H1 (cell line): ENCODE measurements around the gene PTAR1. TPM values are rescaled to one million over a fixed set of nuclear protein-coding genes. Genes with fewer than 3 reads are reported as not detected.
"Not testable (repeated sequence)": the region's sequence is repeated elsewhere in the genome, so short reads cannot be mapped to it uniquely, and the experiment has no call there.

Experiments
- CTCF ChIA-PET: fragments of 300-600 bp; sonication (Branson Sonifier 250); formaldehyde crosslinking; loops from one replicate; lab custom pipeline; 2021; ENCODE audit not compliant: partially characterized antibody; lab: Charles Lee
- POLR2A ChIA-PET: fragments of 300-600 bp; sonication (Branson Sonifier 250); formaldehyde crosslinking; loops from one replicate; lab custom pipeline; 2021; ENCODE audit warnings: inconsistent platforms; ENCODE audit not compliant: partially characterized antibody; lab: Charles Lee
- DNase-seq, 2 experiments: peaks; one replicate each; pipeline versions ENCODE4 v3.0.0 to v3.0.0-alpha.2; 2010 to 2022; ENCODE audit warnings: low spot score in 2 of 2, low read depth in 1 of 2, mixed read lengths in 1 of 2
- FAIRE-seq: peaks from 2 replicates; lab custom pipeline; 2011; peaks lifted over from hg19 to GRCh38; lab: Jason Lieb, UNC
- H2AFZ ChIP-seq: 2 replicates; pipeline ENCODE4 v1.8.1; 2012; ENCODE audit warnings: low read length, inconsistent platforms
- H2AK5ac ChIP-seq: 2 replicates; pipeline ENCODE4 v1.6.1; 2013; ENCODE audit warnings: low read depth, low read length
- H2BK120ac ChIP-seq: replicated peaks from 2 replicates; pipeline ENCODE3; 2013; ENCODE audit warnings: low read depth, low read length, inconsistent platforms
- H2BK12ac ChIP-seq: 2 replicates; pipeline ENCODE4 v1.6.1; 2013; ENCODE audit warnings: low read depth, low read length
- H2BK15ac ChIP-seq: 2 replicates; pipeline ENCODE4 v1.6.1; 2013; ENCODE audit warnings: low read length
- H2BK20ac ChIP-seq: 2 replicates; pipeline ENCODE4 v1.6.1; 2013; ENCODE audit warnings: low read length
- H2BK5ac ChIP-seq: 2 replicates; pipeline ENCODE4 v1.6.1; 2013; ENCODE audit warnings: low read depth, low read length
- H3K14ac ChIP-seq: 2 replicates; pipeline ENCODE4 v1.6.1; 2013; ENCODE audit warnings: inconsistent platforms; ENCODE audit not compliant: insufficient read length
- H3K18ac ChIP-seq: 2 replicates; pipeline ENCODE4 v1.6.1; 2013; ENCODE audit warnings: low read length; ENCODE audit errors: extremely low read depth
- H3K23ac ChIP-seq: 2 replicates; pipeline ENCODE4 v1.6.1; 2013; ENCODE audit warnings: inconsistent platforms; ENCODE audit not compliant: insufficient read length
- H3K23me2 ChIP-seq: 2 replicates; pipeline ENCODE4 v1.6.1; 2013; ENCODE audit warnings: low read depth, low read length
- H3K27ac ChIP-seq: 2 replicates; pipeline ENCODE4 v1.6.1; 2011; ENCODE audit warnings: low read depth, low read length, inconsistent platforms
- H3K27me3 ChIP-seq, 4 experiments: replicated peaks in 1 of 4; 1 replicate in 1 of 4; 2 replicates in 3 of 4; pipeline versions ENCODE4 v1.6.1 to v1.8.1; 2011 to 2013; ENCODE audit warnings: low read length in 3 of 4, mild to moderate bottlenecking in 3 of 4, inconsistent platforms in 2 of 4, mixed read lengths in 2 of 4, moderate library complexity in 1 of 4; ENCODE audit not compliant: control insufficient read depth in 3 of 4, insufficient read depth in 3 of 4; ENCODE audit errors: extremely low read depth in 1 of 4
- H3K36me3 ChIP-seq, 4 experiments: 2 replicates each; pipeline versions ENCODE4 v1.6.1 to v1.8.1; 2011 to 2013; ENCODE audit warnings: mild to moderate bottlenecking in 4 of 4, low read length in 3 of 4, moderate library complexity in 2 of 4, control low read depth in 1 of 4, inconsistent platforms in 1 of 4; ENCODE audit not compliant: insufficient read depth in 4 of 4, control insufficient read depth in 2 of 4
- H3K4ac ChIP-seq: replicated peaks from 2 replicates; pipeline ENCODE3; 2013; ENCODE audit warnings: low read length, low read depth, mixed read lengths, inconsistent platforms; ENCODE audit not compliant: insufficient read length
- H3K4me1 ChIP-seq, 4 experiments: replicated peaks in 1 of 4; 1 replicate in 1 of 4; 2 replicates in 3 of 4; pipeline versions ENCODE4 v1.6.1 to v1.8.1; 2011 to 2013; ENCODE audit warnings: low read length in 3 of 4, inconsistent platforms in 2 of 4, mixed read lengths in 1 of 4; ENCODE audit not compliant: insufficient read depth in 4 of 4, control insufficient read depth in 3 of 4
- H3K4me2 ChIP-seq, 2 experiments: 2 replicates each; pipeline versions ENCODE4 v1.6.1 to v1.8.1; 2011 to 2013; ENCODE audit warnings: low read depth in 2 of 2, low read length in 2 of 2, control low read depth in 1 of 2, inconsistent platforms in 1 of 2, mild to moderate bottlenecking in 1 of 2; ENCODE audit not compliant: insufficient read depth in 1 of 2
- H3K4me3 ChIP-seq, 4 experiments: fragments of 200-600, 300-600 bp in 1 of 4; sonication (generic), shearing (Covaris generic), sonication (Bioruptor Twin) in 1 of 4; 2 replicates each; pipeline versions ENCODE4 v1.5.1 to v1.8.1; 2011 to 2016; ENCODE audit warnings: low read length in 4 of 4, low read depth in 3 of 4, control low read depth in 2 of 4, inconsistent platforms in 2 of 4, mild to moderate bottlenecking in 2 of 4, mixed read lengths in 1 of 4, moderate library complexity in 1 of 4; ENCODE audit not compliant: insufficient read depth in 2 of 4; ENCODE audit errors: extremely low read depth in 1 of 4
- H3K56ac ChIP-seq: replicated peaks from 2 replicates; pipeline ENCODE3; 2013; ENCODE audit warnings: low read depth, mild to moderate bottlenecking, mixed read lengths, low read length, inconsistent platforms; ENCODE audit not compliant: insufficient read length
- H3K79me1 ChIP-seq: 2 replicates; pipeline ENCODE4 v1.6.1; 2013; ENCODE audit warnings: low read depth, low read length, control low read depth
- H3K79me2 ChIP-seq, 2 experiments: 2 replicates each; pipeline versions ENCODE4 v1.6.1 to v1.8.1; 2012 to 2013; ENCODE audit warnings: low read length in 2 of 2, mild to moderate bottlenecking in 2 of 2, inconsistent platforms in 1 of 2; ENCODE audit not compliant: insufficient read depth in 2 of 2, control insufficient read depth in 1 of 2
- H3K9ac ChIP-seq, 4 experiments: replicated peaks in 1 of 4; 1 replicate in 1 of 4; 2 replicates in 3 of 4; pipeline versions ENCODE4 v1.6.1 to v1.8.1; 2011 to 2013; ENCODE audit warnings: low read depth in 3 of 4, low read length in 3 of 4, control low read depth in 2 of 4, mild to moderate bottlenecking in 2 of 4, moderate library complexity in 2 of 4, inconsistent platforms in 1 of 4; ENCODE audit errors: extremely low read depth in 1 of 4
- H3K9me3 ChIP-seq, 2 experiments: 2 replicates each; pipeline versions ENCODE4 v1.6.1 to v1.8.1; 2012 to 2013; ENCODE audit warnings: mild to moderate bottlenecking in 2 of 2, moderate library complexity in 2 of 2, control low read depth in 1 of 2, inconsistent platforms in 1 of 2, low read depth in 1 of 2, low read length in 1 of 2, mixed read lengths in 1 of 2; ENCODE audit not compliant: insufficient read depth in 2 of 2
- H4K20me1 ChIP-seq, 2 experiments: replicated peaks in 1 of 2; 2 replicates each; pipeline versions ENCODE3 to v1.8.1; 2011 to 2013; ENCODE audit warnings: inconsistent platforms in 2 of 2, low read length in 2 of 2, mild to moderate bottlenecking in 1 of 2; ENCODE audit not compliant: insufficient read depth in 2 of 2, control insufficient read depth in 1 of 2
- H4K5ac ChIP-seq: 2 replicates; pipeline ENCODE4 v1.6.1; 2013; ENCODE audit warnings: low read length, low read depth, mixed read lengths, inconsistent platforms; ENCODE audit not compliant: insufficient read length
- H4K8ac ChIP-seq: 2 replicates; pipeline ENCODE4 v1.8.0; 2013; ENCODE audit warnings: mild to moderate bottlenecking, moderate library complexity, low read length, inconsistent platforms; ENCODE audit not compliant: insufficient read depth; ENCODE audit errors: extremely low read depth
- H4K91ac ChIP-seq: replicated peaks from 2 replicates; pipeline ENCODE3; 2013; ENCODE audit warnings: low read length, mixed read lengths, inconsistent platforms; ENCODE audit not compliant: insufficient read length
- HDAC2 ChIP-seq, 2 experiments: fragments of 300-600 bp in 1 of 2; sonication (generic) in 1 of 2; IDR thresholded peaks; 2 replicates each; pipeline ENCODE4 v1.6.1; 2011 to 2012; ENCODE audit warnings: low read depth in 2 of 2, low read length in 2 of 2, mild to moderate bottlenecking in 2 of 2, moderate library complexity in 2 of 2, borderline replicate concordance in 1 of 2, inconsistent platforms in 1 of 2
- SIN3A ChIP-seq, 2 experiments: IDR thresholded peaks in 1 of 2; conservative IDR thresholded peaks in 1 of 2; 2 replicates each; pipeline ENCODE4 v1.6.1; 2011 to 2012; ENCODE audit warnings: low read length in 2 of 2, improper control_type of control experiment in 1 of 2, low read depth in 1 of 2, mild to moderate bottlenecking in 1 of 2
- WGBS, 2 experiments: shearing (Covaris generic) in 1 of 2; methylation state at CpG; one replicate each; pipeline versions ENCODE4 v1.1.6 to v1.1.7; 2013 to 2015; ENCODE audit warnings: low lambda C conversion rate in 2 of 2, mixed read lengths in 2 of 2, inconsistent platforms in 1 of 2, low coverage in 1 of 2, missing lambda C conversion rate in 1 of 2; ENCODE audit not compliant: insufficient replicate concordance in 2 of 2, insufficient coverage in 1 of 2, insufficient read length in 1 of 2; ENCODE audit errors: extremely low coverage in 1 of 2, missing lambda C conversion rate in 1 of 2; 5-methylcytosine and 5-hydroxymethylcytosine counted together
- polyA plus RNA-seq, 7 experiments: library from polyadenylated mRNA; depleted of rRNA in 3 of 7; stranded (reverse) in 5 of 7; unstranded in 2 of 7; fragments of >200 nt in 5 of 7; fragments of 200-250 nt in 2 of 7; gene quantifications; 1 replicate in 5 of 7; 2 replicates in 1 of 7; 4 replicates in 1 of 7; pipeline versions ENCODE4 v1.2.1 to v1.2.3, GENCODE V29; 2011 to 2013; ENCODE audit warnings: missing spikeins in 2 of 7, mixed read lengths in 2 of 7
- total RNA-seq: library from RNA; stranded (reverse); fragmentation: NEBNext Ultra II Directional; extraction: Animal tissue kit (Norgen Biotek cat#: 25700); gene quantifications from 2 replicates; pipeline ENCODE4 v1.2.1, GENCODE V29; 2021
- TF ChIP-seq, protein P1 (sequence below), 3 experiments: IDR thresholded peaks; 1 replicate in 2 of 3; 2 replicates in 1 of 3; pipeline versions ENCODE4 v1.5.1 to v1.6.1; 2011; ENCODE audit warnings: low read length in 3 of 3, mild to moderate bottlenecking in 3 of 3, inconsistent platforms in 2 of 3, low read depth in 1 of 3, moderate library complexity in 1 of 3; ENCODE audit not compliant: insufficient read depth in 1 of 3; ENCODE audit errors: control extremely low read depth in 1 of 3

Gene PTAR1
- total and polyA plus RNA-seq, 2 of the 8 experiments (the other 6 are each of a cell fraction or from before 2014, with no cell fraction given), result 19.5 to 84.9 TPM

DNA sequence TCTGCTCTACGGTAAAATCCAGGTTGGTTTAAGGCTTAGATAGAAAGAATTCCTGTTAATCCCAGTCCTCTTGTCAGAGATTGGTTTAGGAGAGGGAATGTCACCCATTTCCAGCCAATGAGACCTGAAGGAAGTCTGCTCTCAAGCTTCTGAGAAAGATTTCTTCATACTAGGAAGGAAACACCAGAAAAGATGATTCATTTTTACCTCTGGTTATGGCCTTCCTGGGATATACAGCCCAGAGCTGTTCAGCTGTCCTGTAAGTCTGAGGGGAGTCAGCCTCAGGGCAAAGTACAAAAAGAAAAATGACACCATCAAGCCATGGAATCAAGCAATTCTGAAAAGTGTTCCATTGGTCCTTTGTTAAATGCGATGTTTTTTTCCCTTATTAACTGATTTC lies 42.2 kb upstream of the PTAR1 start (continued):
- TF ChIP-seq, protein P1, sequence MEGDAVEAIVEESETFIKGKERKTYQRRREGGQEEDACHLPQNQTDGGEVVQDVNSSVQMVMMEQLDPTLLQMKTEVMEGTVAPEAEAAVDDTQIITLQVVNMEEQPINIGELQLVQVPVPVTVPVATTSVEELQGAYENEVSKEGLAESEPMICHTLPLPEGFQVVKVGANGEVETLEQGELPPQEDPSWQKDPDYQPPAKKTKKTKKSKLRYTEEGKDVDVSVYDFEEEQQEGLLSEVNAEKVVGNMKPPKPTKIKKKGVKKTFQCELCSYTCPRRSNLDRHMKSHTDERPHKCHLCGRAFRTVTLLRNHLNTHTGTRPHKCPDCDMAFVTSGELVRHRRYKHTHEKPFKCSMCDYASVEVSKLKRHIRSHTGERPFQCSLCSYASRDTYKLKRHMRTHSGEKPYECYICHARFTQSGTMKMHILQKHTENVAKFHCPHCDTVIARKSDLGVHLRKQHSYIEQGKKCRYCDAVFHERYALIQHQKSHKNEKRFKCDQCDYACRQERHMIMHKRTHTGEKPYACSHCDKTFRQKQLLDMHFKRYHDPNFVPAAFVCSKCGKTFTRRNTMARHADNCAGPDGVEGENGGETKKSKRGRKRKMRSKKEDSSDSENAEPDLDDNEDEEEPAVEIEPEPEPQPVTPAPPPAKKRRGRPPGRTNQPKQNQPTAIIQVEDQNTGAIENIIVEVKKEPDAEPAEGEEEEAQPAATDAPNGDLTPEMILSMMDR (IDR thresholded peaks at IDR 0.05; ENCODE audit: control extremely low read depth in 1 of 3, insufficient read depth in 1 of 3, low read depth in 1 of 3, low read length in 3 of 3), result no peak
- TF ChIP-seq SIN3A (conservative IDR thresholded peaks at IDR 0.05 in 1 of 2, IDR thresholded peaks at IDR 0.05 in 1 of 2; ENCODE audit: low read depth in 1 of 2, low read length in 2 of 2), result no peak
- no peak for TF ChIP-seq HDAC2 (IDR thresholded peaks at IDR 0.05; ENCODE audit: borderline replicate concordance in 1 of 2, low read depth in 2 of 2, low read length in 2 of 2)

DNA sequence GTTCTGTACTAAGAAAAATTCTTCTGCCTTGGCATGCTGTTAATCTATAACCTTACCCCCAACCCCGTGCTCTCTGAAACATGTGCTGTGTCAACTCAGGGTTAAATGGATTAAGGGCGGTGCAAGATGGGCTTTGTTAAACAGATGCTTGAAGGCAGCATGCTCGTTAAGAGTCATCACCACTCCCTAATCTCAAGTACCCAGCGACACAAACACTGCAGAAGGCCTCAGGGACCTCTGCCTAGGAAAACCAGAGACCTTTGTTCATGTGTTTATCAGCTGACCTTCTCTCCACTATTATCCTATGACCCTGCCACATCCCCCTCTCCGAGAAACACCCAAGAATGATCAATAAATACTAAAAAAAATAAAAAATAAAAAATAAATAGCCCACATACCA lies 40.2 kb upstream of the PTAR1 start:
- CTCF ChIA-PET, H3K4me3 ChIP-seq, H2BK120ac ChIP-seq: not testable (repeated sequence)

More for the DNA sequence above, 40.2 kb upstream of the PTAR1 start:
- H3K9me3 ChIP-seq, H3K36me3 ChIP-seq, H3K79me1 ChIP-seq, H4K20me1 ChIP-seq, H2BK20ac ChIP-seq, H3K23me2 ChIP-seq, H2BK12ac ChIP-seq, H3K9ac ChIP-seq, H3K18ac ChIP-seq, H3K27ac ChIP-seq, H4K5ac ChIP-seq, H4K8ac ChIP-seq, H3K56ac ChIP-seq, POLR2A ChIA-PET, DNase-seq, H3K79me2 ChIP-seq, FAIRE-seq, H2AK5ac ChIP-seq, H3K4ac ChIP-seq, H3K27me3 ChIP-seq, H3K4me2 ChIP-seq, H2BK5ac ChIP-seq, H2AFZ ChIP-seq, H3K4me1 ChIP-seq, H2BK15ac ChIP-seq, H3K23ac ChIP-seq, H3K14ac ChIP-seq, H4K91ac ChIP-seq: not testable (repeated sequence)
- 89% methylated on average over 5 of the region's 5 CpGs; no CpG with 5 or more reads in 1 of the 2 experiments for whole genome bisulfite sequencing, 2 experiments
